Measurements from ENCODE around the gene CALHM6.

CALHM6 gene

GRCh38 chr6:116461331-116461931 lies at the start of gene CALHM6:
TSS of gene CALHM6 (plus strand) at chr6:116461375. CDS start at chr6:116461930, 555 bp downstream.
- TF ChIP-seq CTCF (conservative IDR thresholded peaks at IDR 0.05; ENCODE audit: low read depth, low read length) = no peak
- no peak for DNase-seq (ENCODE audit: low read depth)
- peak within 1 kb of the TSS; percentile 60 for H3K4me3 ChIP-seq (ENCODE audit: low read depth, low read length)

DNA sequence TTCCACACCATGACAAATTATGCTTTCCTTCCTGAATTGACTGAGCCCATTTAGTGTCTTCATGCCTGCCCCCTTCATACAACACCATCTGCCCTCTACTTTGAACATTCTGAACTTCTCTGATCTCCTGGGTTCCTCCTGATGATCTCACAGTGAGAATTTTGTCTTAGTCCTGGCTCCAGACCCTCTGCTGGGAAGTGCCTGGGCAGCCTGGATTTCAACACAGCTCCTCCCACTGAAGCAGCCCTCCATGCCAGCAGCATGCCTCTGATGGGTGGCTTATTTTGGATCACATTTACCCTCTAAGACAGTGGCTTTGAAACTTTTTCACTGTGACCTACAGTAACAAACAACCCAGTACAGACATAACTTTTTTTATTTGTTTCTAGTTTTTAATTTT lies 48.9 kb upstream of the CALHM6 start:
- DNase-seq (ENCODE audit: low read depth) = no peak
- no peak overlapping the region for H3K4me3 ChIP-seq (ENCODE audit: low read depth, low read length)
- no peak for TF ChIP-seq CTCF (conservative IDR thresholded peaks at IDR 0.05; ENCODE audit: low read depth, low read length)

GRCh38 chr6:116413357-116413756 lies 47.8 kb upstream of the CALHM6 start:
- H3K4me3 ChIP-seq (ENCODE audit: low read depth, low read length) = no peak overlapping the region
- DNase-seq (ENCODE audit: low read depth) = no peak
- TF ChIP-seq CTCF (conservative IDR thresholded peaks at IDR 0.05; ENCODE audit: low read depth, low read length) = no peak

DNA sequence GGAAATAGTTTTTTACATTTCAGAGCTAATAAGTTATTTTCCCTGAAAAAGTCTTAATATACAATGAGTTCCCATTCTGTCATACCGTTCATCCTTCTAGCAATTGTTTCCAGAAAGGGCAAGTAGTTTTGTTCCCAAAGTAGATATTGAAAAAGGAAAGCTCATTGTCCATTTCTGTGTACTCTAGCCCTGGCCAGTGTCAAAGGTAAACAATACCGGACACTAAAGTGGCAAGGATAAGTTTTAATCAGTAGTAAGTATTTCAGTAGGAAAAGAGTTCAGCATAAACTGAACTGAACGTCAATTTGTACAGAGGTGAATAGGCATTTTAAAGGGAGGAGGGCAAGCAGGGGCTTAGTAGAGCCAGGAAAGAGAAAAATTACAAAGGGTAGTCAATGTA lies 43.5 kb upstream of the CALHM6 start:
- no peak for TF ChIP-seq CTCF (conservative IDR thresholded peaks at IDR 0.05; ENCODE audit: low read depth, low read length)
- DNase-seq (ENCODE audit: low read depth) = no peak
- no peak overlapping the region for H3K4me3 ChIP-seq (ENCODE audit: low read depth, low read length)

DNA sequence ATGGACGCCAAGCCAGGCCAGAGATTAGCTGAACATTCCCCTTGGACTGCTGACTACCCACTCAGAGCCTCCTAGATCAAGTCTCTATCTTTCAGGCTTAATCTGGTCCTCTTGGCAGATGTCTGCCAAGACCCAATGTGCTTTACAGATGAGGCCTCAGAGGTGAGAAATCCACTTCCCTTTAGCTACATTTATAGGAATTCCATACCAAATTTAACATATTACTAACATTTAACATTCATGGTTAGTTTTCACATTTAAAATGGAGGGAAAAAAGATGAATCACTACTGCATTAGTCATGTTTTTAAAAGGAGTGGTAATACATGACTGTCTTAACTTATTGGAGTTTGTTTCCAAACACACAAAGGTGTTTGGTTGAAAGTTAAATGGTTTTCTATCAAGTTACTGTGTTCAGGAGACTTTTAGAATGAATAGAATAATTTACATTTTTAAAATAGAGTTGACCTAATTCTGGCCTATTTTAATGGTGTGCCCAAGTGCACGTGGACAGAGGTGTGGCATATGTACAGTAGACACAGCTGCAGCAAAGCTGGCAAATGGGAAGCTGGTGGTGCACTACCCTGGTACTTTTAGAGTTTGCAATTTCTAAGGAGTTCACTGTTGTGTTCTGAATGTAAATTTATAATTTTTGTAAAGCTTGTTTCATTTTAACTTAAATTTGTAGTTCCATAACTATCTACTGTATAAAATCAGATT lies 41.9 kb upstream of the CALHM6 start:
- no peak for TF ChIP-seq CTCF (conservative IDR thresholded peaks at IDR 0.05; ENCODE audit: low read depth, low read length)
- H3K4me3 ChIP-seq (ENCODE audit: low read depth, low read length) = no peak overlapping the region
- no peak for DNase-seq (ENCODE audit: low read depth)

DNA sequence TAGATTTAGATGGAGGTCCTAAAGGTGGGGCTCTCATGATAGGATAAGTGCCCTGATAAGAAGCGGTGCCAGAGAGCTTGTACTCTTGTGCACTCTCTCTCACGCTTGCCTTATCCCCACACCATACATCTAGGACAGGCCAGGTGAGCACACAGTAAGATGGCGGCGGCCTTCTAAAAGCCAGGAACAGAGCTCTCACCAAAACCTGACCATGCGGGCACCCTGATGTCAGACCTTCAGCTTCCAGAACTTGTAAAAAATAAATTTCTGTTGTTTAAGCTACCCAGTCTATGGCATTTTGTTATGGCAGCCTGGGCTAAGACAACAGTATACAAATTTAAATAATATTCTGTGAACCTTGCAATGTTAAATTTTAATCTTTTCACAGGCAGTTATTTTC lies 40.8 kb upstream of the CALHM6 start:
- no peak for TF ChIP-seq CTCF (conservative IDR thresholded peaks at IDR 0.05; ENCODE audit: low read depth, low read length)
- H3K4me3 ChIP-seq (ENCODE audit: low read depth, low read length) = no peak overlapping the region
- no peak for DNase-seq (ENCODE audit: low read depth)

GRCh38 chr6:116422238-116422637 lies 38.9 kb upstream of the CALHM6 start:
- no peak for TF ChIP-seq CTCF (conservative IDR thresholded peaks at IDR 0.05; ENCODE audit: low read depth, low read length)
- no peak for DNase-seq (ENCODE audit: low read depth)
- no peak overlapping the region for H3K4me3 ChIP-seq (ENCODE audit: low read depth, low read length)

Measured in choroid plexus epithelial cell (primary cell).